GM18526 (cell line): ENCODE data around the gene HEPACAM.

Experiments used
- POLR2A ChIP-seq: IDR thresholded peaks from 3 replicates; pipeline ENCODE4 v1.6.1; 2011; ENCODE audit not compliant: insufficient read length; ENCODE audit errors: extremely low read depth

The HEPACAM gene

GRCh38 chr11:124896071-124896750 is 39.6 kb downstream of the HEPACAM start:
- no peak for TF ChIP-seq POLR2A

GRCh38 chr11:124895471-124895971 is 40.3 kb downstream of the HEPACAM start:
- TF ChIP-seq POLR2A: no peak

GRCh38 chr11:124894606-124895430 is 41.0 kb downstream of the HEPACAM start:
- no peak for TF ChIP-seq POLR2A

GRCh38 chr11:124893781-124894401 is 42.0 kb downstream of the HEPACAM start:
- TF ChIP-seq POLR2A: no peak

GRCh38 chr11:124892750-124893454 is 42.9 kb downstream of the HEPACAM start:
- TF ChIP-seq POLR2A: no peak

- TF ChIP-seq POLR2A: no peak
Observed at GRCh38 chr11:124892146-124892545, 43.7 kb downstream of the HEPACAM start.

GRCh38 chr11:124891373-124891861 is 44.4 kb downstream of the HEPACAM start:
- no peak for TF ChIP-seq POLR2A

- TF ChIP-seq POLR2A: no peak
Observed at GRCh38 chr11:124890683-124891372, 45.0 kb downstream of the HEPACAM start.

GRCh38 chr11:124890151-124890550 is 45.7 kb downstream of the HEPACAM start:
- TF ChIP-seq POLR2A: no peak

- no peak for TF ChIP-seq POLR2A
Observed at GRCh38 chr11:124889191-124890091, 46.4 kb downstream of the HEPACAM start.

GRCh38 chr11:124887667-124888013 is 48.2 kb downstream of the HEPACAM start:
- no peak for TF ChIP-seq POLR2A

GRCh38 chr11:124886978-124887666 is 48.7 kb downstream of the HEPACAM start:
- TF ChIP-seq POLR2A: no peak

GRCh38 chr11:124886476-124886875 is 49.4 kb downstream of the HEPACAM start:
- no peak for TF ChIP-seq POLR2A
